GM19324 (cell line): Measurements from ENCODE around the gene C22orf15.
A peak's percentile ranks its signal among the peaks of the same experiment; 100 is the strongest.
"Not testable (repeated sequence)": the region's sequence is repeated elsewhere in the genome, so short reads cannot be mapped to it uniquely, and the experiment has no call there.

Experiments used
- ATAC-seq: cut with Tn5 transposase; IDR thresholded peaks from one replicate; pipeline ENCODE4 v1.9.1; 2021; ENCODE audit warnings: mild to moderate bottlenecking, moderate library complexity; ENCODE audit not compliant: unreplicated experiment, low FRiP score

The C22orf15 gene, protein sequence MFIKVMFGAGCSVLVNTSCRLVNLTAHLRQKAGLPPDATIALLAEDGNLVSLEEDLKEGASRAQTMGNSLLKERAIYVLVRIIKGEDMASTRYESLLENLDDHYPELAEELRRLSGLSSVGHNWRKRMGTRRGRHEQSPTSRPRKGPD

DNA sequence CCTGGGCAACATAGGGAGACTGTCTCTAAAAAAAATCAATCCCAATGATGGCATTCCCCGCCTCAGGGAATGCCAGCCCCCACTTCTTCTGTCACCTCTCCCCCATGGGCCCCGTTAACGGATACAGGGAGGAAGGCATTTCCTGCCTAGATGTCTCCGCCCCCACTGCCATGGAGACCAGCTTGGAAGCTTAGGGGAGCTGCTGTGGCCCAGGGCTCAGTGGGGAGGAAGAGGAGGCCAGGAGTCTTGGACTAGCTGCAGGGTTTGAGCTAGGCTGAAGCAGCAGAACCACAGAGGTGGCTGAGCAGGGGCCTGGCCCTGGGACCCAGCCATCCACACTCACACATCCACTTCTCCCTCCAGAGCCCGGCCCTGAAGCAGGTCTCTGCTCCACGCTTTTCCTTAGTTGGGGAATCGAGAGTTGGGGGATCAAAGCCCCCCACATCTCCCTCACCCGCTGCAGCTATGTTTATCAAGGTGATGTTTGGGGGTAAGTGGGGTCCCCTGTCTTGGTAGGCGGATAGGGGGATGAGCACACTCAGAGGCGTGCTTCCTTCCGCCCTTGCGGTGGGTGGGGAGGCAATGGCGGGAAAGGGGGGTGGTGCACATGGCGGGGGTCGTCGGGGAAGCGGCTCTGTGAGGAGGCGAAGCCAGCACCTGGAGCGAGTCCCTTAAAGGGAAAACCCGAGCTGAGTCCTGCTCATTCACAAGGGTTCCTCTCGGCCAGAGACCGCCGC is at the start of gene C22orf15:
Gene C22orf15, plus strand, starts transcription at position 149 of the 737 bp plus-strand sequence. Its CDS starts 317 bp downstream, at position 466.
- no peak for ATAC-seq

DNA sequence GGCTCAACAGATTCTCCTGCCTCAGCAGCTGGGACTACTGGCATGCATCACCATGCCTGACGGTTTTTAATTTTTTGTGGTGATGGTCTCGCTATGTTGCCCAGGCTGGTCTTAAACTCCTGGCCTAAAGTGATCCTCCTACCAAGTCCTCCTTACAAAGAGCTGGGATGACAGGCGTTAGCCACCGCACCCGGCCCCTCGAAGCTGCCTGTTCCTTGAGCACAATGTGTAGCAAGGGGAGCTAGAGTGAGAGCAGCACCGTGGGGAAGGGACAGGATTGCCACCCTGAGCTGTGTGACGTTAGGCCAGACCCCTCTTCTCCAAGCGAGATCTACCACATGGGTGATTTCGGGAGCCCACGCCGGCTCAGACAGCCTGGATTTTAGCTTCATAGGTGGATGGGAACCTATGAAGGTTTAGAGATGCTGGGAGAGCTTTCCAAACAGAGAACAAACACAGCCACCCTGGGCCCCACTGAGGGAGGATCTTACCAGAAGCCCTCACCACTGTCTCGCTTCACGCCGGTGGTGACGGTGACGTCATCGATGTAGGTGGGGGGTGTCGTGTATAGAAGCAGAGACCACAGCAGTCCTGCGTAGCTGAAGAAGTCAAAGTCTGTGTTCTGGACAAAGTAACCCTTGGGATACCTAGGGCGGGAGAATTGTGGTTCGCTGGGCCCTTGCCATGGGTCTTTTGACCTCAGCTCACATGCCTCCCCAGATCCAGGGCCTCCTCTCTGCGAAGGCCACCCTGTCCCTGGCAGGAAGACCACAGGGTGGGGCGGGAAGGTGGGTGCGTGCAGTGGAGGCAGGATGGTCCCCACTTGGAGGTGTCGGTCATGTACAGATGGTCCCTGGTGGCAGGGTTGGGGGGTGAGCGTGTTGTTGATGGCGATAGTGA is 48.8 kb upstream of the C22orf15 start:
- ATAC-seq = no peak

DNA sequence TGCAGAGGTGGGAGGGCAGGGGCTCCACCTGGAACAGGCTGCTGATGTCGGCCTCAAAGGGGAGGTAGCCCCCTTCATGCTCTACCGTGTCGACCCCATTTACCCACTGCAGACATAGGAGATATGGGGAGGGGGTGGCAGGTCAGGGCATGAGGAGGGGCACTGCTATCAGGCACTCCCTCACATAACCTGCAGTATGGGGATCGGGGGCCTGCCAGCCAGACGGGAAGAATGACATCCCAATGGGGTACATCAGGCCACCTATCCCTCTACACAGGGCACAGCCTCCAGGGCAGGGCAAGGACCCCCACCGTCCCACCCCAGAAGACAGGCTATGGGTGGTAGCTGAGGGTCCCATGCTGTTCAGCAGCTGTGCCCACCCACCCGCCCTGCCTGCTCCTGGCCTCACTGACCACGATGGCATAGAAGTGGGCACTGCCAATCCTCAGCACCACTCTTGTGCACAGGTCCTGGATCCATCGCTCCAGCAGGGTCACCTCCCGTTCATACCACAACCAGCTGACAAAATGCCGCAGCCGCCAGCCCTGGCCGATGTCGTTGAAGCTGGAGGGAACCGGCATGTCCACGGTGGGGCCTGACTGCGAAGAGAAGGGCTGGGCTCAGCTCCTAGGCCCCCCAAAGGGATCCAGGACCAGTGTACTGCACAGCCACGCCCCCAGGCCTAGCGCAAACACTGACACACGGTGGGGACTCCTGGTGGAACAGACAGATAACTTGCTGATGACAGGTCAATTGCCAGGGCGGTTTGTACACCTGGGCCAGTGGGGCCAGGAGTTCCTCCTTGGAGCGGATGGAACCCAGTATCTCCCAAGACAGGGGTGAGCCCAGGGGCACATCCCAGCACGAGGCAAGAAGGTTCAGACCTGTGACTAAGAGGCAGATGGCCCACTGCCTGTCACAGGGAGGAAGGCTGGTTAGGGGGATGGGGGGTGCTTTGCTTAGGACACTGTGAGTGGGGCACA is 47.9 kb upstream of the C22orf15 start:
- no peak for ATAC-seq

DNA sequence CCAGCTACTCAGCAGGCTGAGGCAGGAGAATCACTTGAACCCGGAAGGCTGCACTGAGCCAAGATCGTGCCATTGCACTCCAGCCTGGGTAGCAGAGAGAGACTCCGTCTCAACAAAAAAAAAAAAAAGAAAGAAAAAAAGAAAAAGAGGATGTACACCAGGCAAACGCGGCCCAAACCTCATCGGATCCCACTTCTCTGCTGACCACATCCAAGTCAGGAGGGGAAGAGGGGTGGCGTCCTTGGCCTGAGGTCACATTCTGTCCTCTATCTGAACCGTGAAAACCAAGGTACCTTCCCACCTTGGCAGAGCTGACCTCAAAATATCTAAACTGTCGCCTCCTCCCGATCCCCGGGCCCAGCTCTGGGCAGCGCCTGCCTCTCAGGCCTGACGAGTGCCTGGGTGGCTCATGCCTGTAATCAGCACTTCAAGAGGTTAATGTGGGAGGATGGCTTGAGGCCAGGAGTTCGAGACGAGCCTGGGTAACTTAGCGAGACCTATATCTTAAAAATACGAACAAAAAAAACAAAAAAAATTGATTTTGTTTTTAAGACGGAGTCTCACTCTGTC is 46.9 kb upstream of the C22orf15 start:
- no peak for ATAC-seq

DNA sequence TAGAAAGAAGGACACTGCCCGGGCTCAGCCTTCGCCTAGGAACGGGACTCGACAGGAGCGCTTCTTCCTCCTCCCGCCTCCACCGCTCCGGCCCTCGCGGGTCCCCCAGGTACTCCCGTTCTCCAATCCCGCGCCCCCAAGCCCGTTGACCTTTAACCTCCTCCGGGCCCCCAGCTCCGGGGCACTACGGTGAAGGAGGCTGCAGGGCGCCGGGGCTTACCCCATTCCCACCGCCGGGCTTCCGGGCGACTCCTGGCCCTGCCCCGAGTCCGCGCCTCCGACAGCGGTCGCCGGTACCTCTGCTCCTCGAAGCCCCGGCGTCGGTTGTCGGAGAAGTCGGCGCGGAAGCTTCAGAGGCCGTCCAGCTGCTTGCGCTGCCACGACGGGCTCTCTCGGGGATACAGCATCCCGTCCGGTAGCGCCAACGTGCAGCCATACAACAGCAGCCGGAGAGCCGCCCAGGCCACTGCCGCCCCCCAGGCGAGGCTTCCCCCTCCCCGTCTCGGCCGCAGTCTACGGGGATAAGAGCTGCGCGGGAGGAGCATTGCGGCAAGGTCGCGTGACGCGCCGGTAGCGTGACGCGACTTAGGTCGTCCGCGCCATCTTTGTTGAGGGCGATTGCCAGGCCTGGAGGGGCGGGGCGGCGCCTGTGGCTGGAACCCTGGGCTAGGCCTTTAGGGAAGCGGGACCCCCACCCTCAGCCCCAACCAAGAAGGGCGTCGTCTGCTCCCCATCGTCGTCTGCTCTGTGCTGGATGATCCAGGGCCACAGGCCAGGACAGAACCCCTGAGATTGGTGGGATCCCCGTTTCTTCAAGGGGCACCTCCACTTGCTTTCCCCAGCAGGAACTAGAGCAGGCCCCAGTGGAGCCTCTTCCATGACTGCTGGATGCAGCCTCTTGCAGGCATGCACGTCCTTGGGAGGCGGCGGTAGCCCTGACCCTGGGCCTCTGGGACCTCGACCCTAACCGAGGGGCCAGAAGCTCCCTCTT is 45.7 kb upstream of the C22orf15 start:
- peak; percentile 82 for ATAC-seq

DNA sequence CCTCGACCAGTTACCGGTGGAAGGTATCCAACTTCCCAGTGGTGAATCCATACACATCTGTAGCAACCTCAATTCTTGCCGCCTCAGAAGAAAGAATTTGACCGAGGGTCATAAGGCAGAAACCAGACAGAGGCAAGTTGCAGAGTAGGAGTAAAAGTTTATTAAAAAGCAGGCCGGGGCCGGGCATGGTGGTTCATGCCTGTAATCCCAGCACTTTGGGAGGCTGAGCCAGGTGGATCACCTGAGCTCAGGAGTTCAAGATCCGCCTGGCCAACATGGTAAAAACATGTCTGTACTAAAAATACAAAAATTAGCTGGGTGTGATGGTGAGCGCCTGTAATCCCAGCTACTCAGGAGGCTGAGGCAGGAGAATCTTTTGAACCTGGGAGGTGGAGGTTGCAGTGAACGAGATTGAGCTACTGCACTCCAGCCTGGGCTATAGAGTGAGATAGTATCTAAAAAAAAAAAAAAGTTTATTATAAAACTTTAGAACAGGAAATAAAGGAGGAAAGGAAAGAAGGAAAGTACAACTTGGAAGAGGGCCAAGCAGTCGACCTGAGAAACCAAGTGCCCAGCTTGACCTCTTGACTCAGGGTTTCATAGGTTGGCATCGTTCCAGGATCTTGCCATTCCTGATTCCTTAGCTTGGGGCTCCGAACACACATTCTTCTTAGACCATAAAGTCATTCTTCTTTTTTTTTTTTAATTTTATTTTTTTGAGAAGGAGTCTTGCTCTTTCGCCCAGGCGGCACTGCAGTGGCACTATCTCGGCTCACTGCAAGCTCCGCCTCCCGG is 44.2 kb upstream of the C22orf15 start:
- ATAC-seq = no peak

DNA sequence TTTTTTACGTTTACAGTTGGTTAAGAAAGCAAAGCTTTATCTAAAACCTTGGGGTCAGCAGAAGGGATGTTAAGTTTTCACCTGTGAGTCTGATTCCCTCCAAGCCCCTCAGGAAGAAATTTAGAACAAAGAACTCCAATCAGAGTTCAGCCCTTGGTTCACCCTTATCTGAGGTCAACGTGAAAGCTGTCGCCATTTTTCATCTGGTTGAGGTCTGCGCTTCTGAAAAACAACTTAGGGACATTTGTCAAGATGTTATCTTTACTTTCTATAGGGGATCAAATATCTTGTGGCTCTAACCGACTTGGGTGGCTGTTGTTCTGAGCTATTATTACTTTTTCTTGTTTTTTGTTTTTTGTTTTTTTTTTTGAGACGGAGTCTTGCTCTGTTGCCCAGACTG is 41.9 kb upstream of the C22orf15 start:
- no peak for ATAC-seq

DNA sequence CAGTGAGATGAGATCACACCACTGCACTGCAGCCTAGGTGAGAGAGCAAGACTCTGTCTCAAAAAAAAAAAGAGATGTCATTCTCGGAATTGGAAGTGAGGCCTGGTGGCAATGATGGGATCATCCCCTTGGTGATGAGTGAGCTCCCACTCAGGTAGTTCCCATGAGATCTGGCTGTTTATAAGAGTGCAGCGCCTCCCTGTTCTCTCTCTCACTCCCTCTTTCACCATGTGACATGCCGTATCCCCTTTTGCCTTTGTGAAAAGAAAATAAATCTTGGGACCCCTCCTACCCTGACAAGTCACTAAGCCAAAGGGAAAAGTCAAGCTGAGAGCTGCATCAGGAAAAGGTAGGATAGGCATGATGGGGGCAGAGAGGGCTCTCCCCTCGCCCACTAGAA is 40.6 kb upstream of the C22orf15 start:
- ATAC-seq = no peak

DNA sequence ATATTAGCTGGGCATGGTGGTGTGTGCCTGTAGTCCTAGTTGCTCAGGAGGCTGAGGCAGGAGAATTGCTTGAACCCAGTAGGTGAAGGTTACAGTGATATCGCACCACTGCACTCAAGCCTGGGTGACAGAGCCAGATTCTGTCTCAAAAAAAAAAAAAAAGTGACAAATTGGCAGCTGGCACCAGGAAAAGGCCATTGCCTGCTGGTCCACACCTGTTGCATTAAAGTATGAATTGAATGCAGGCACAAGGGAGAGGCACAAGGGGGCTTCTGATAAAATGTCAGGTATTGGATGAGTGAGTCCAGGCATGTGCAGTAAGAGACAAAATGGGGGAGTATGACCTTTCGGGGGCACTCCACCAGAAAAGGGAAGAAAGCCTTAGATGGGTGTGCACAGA is 40.1 kb upstream of the C22orf15 start:
- no peak for ATAC-seq

DNA sequence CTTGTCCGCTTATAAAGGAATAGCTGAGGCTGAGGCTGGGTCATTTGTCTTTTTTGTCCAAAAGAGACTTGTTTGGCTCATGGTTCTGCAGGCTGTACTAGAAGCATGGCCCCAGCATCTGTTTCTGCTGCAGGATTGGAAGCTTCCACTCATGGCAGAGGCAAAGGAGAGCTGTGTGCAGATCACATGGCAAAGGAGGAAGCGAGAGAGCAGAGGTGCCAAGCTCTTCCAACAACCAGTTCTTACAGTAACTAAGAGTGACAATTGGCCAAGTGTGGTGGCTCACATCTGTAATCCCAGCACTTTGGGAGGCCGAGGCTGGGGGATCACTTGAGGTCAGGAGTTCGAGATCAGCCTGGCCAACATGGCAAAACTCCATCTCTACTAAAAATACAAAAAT is 34.7 kb upstream of the C22orf15 start:
- not testable (repeated sequence) for ATAC-seq

DNA sequence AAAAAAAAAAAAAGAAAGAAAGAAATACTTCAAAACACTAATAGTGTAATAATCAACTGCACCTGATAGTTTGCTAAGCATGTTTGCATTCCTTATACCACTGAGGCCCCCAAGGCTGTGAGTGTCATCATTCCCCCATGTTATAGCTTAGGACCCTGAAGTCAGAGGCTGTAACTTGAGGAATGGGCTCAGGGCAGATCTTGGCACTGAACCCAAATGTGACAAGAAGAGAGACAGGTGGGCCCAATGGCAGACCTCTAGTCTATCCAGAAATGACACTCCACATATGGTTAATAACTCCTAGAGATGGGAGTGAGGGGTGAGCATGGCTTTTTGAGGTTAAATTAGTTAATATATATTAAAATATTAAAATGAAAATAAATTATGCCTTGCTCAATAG is 25.1 kb upstream of the C22orf15 start:
- no peak for ATAC-seq

DNA sequence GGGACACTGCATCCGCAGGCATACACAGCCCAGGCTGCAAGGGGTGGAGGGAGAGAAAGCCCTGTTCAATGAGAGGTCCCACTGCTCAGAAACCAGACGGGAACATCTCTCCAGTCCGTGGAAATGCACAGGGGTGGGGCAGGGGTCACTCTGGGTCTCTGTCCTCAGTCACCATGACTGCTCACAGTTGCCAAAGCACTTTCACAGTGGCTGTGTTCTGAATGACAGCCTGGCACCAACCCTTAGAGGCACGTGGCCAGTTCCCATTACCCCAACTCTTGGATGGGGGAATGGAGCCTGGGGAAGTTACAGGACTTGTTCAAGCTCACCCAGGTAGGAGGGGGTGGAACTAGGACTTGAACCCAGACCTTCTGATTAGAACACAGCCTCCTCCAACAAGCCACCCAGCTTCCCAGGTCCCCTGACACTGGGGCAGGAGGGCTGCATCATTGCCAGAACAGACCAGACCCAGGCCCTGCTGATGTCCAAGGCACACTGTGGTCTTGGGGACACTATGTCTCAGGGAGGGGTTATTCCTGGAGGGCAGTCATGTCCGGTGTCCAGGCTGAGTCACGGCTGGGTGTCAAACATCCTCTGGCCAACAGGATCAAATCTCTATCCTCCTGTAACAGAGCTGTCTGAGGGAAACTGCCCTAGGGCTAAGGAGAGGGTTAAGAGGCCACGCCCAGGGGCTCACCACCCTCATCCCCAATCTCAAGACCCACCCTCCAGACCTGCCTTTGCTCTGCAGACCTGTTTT is 20.1 kb upstream of the C22orf15 start:
- ATAC-seq = no peak

DNA sequence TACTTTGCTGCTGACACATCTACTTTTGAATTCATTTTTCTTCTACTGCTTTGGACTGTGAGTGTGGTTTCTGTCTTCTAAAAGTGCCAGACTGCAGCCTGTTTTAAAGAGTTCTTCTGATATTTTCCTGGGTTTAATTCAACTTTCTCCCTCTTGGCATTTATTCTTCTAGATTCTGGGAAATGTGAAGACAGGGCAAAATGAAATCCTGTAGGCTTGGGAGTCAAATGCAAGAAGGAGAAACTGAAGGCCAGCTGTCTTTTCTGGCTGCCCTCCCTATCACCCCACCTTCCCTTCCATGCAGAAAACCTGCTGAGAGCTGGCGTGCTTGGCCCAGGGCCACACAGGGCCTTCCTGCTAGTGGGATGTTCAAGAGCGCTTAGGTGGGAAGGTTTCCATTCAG is 19.5 kb upstream of the C22orf15 start:
- no peak for ATAC-seq

DNA sequence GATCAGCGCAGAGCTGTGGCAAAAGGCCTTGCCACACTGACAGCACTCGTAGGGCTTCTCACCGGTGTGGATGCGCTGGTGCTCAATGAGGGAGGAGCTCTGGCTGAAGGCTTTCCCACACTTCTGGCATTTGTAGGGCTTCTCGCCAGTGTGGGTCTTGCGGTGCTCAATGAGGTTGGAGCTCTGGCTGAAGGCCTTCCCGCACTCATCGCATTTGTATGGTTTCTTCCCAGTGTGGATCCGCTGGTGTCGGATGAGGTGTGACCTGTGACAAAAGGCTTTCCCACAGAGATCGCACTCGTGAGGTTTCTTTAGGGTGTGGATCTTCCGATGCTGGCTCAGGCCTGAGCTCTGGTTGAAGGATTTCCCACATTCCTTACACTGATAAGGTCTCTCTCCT is 18.8 kb upstream of the C22orf15 start:
- ATAC-seq = no peak

DNA sequence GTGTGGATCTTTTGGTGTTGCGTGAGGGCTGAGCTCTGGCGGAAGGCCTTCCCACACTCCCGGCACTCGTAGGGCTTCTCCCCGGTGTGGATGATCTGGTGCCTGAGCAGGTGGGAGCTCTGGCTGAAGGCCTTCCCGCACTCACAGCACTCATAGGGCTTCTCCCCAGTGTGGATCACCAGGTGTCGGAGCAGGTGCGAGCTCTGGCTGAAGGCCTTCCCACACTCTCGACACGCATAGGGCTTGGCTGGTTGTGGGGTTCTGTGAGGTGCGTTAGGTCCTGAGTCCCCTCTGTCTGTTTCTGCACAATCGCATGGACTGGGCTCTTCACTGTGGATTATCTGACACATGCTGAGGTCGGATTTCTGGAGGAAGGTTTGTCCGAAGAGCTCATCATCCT is 18.3 kb upstream of the C22orf15 start:
- no peak for ATAC-seq

DNA sequence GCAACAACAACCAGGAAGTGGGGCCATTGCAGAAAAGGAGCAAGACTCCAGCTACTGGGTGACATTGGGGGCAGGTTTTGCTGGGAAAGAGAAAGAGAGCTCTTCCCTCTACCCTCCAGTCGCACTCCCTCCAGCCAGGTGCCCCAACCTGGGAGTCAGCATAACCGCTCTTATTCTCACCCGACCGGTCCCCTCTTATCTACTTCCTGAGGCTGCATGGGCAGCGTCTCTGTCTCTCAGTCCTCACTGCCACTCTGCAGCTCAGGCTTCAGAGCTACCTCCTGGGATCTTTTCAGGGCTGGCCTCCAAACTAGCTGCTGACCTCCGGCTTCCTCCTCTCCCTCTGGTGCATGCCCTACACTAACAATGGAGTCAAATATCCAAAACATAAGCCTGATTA is 17.0 kb upstream of the C22orf15 start:
- no peak for ATAC-seq

DNA sequence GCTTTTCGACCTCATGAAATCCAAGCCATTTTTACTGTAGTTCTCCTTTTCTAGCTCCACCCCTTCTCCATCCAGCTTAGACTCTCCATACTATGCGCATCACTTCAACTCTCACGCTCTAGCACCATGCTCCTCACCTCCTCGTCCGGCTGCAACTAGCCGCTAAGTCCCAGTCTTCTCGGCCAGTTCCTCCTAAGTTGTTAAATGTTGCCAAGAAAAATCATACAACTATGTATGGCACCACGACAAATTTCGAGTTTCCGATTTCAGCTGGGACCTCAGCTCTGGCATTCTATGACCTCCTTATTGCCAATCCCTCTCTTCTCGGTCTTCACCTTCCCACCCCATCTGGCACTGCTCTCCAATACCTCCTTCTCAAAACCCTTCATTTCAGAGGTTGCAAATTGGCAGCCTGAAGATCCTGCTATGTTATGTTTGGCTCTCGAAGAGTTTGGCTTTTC is 12.9 kb upstream of the C22orf15 start:
- ATAC-seq = no peak
